Chondrocyte (in vitro differentiated cells): Measurements from ENCODE around the gene SLC27A3. TPM values are rescaled to one million over a fixed set of nuclear protein-coding genes. Genes with fewer than 3 reads are reported as not detected.
A peak's percentile ranks its signal among the peaks of the same experiment; 100 is the strongest.

Source experiments
- DNase-seq: peaks from one replicate; pipeline ENCODE4 v3.0.0; 2021; ENCODE audit warnings: mixed read lengths, low spot score
- H3K27ac Mint-ChIP-seq: one replicate; pipeline ENCODE4 v1.8.0; 2021; ENCODE audit warnings: mild to moderate bottlenecking, moderate library complexity, mixed read lengths; ENCODE audit not compliant: unreplicated experiment
- H3K27me3 Mint-ChIP-seq: 2 replicates; pipeline ENCODE4 v1.8.0; 2021; ENCODE audit warnings: low read depth, mixed read lengths
- H3K36me3 Mint-ChIP-seq: 2 replicates; pipeline ENCODE4 v1.8.0; 2021; ENCODE audit warnings: low read depth, mixed read lengths
- H3K4me1 Mint-ChIP-seq: 2 replicates; pipeline ENCODE4 v1.8.0; 2021; ENCODE audit warnings: low read depth, mild to moderate bottlenecking, mixed read lengths
- H3K4me3 Mint-ChIP-seq: one replicate; pipeline ENCODE4 v1.8.0; 2021; ENCODE audit warnings: mild to moderate bottlenecking, moderate library complexity, mixed read lengths; ENCODE audit not compliant: unreplicated experiment
- H3K9me3 Mint-ChIP-seq: 2 replicates; pipeline ENCODE4 v1.8.0; 2021; ENCODE audit warnings: low read depth, mixed read lengths
- total RNA-seq: library from RNA; stranded (reverse); gene quantifications from 3 replicates; pipeline ENCODE4 v1.2.1, GENCODE V29; 2021
- TF ChIP-seq, protein P1 (sequence below): fragments of 200-600 bp; sonication (generic); IDR thresholded peaks from 2 replicates; pipeline ENCODE4 v1.5.0; 2021; ENCODE audit warnings: antibody characterized with exemption, mild to moderate bottlenecking, moderate library complexity

SLC27A3 gene
- total RNA-seq, 1 donor from 2014 or later: 11.6 TPM

DNA sequence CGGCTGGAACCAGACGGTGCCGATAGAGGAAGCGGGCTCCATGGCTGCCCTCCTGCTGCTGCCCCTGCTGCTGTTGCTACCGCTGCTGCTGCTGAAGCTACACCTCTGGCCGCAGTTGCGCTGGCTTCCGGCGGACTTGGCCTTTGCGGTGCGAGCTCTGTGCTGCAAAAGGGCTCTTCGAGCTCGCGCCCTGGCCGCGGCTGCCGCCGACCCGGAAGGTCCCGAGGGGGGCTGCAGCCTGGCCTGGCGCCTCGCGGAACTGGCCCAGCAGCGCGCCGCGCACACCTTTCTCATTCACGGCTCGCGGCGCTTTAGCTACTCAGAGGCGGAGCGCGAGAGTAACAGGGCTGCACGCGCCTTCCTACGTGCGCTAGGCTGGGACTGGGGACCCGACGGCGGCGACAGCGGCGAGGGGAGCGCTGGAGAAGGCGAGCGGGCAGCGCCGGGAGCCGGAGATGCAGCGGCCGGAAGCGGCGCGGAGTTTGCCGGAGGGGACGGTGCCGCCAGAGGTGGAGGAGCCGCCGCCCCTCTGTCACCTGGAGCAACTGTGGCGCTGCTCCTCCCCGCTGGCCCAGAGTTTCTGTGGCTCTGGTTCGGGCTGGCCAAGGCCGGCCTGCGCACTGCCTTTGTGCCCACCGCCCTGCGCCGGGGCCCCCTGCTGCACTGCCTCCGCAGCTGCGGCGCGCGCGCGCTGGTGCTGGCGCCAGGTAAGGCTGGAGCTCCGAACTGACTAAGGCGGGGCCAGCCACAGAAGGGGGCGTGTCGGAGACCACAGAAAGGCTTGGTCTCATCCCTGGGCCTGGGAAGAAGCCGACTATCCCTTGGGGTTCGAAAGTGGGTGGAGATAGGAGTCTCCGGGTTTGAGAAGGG is 486 bp downstream of the SLC27A3 start:
- TF ChIP-seq, protein P1, sequence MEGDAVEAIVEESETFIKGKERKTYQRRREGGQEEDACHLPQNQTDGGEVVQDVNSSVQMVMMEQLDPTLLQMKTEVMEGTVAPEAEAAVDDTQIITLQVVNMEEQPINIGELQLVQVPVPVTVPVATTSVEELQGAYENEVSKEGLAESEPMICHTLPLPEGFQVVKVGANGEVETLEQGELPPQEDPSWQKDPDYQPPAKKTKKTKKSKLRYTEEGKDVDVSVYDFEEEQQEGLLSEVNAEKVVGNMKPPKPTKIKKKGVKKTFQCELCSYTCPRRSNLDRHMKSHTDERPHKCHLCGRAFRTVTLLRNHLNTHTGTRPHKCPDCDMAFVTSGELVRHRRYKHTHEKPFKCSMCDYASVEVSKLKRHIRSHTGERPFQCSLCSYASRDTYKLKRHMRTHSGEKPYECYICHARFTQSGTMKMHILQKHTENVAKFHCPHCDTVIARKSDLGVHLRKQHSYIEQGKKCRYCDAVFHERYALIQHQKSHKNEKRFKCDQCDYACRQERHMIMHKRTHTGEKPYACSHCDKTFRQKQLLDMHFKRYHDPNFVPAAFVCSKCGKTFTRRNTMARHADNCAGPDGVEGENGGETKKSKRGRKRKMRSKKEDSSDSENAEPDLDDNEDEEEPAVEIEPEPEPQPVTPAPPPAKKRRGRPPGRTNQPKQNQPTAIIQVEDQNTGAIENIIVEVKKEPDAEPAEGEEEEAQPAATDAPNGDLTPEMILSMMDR: peak; percentile 5
- Mint-ChIP-seq H3K36me3 (peaks cover 2% of the 10 kb centered on the region), H3K27me3 (no peaks in the 10 kb centered on the region), H3K27ac (no peak overlapping the region), H3K4me1 (peaks cover 23% of the 10 kb centered on the region), H3K4me3 (peak overlapping the region; percentile 74), H3K9me3 (no peaks in the 10 kb centered on the region)
- DNase-seq: peak; percentile 75

DNA sequence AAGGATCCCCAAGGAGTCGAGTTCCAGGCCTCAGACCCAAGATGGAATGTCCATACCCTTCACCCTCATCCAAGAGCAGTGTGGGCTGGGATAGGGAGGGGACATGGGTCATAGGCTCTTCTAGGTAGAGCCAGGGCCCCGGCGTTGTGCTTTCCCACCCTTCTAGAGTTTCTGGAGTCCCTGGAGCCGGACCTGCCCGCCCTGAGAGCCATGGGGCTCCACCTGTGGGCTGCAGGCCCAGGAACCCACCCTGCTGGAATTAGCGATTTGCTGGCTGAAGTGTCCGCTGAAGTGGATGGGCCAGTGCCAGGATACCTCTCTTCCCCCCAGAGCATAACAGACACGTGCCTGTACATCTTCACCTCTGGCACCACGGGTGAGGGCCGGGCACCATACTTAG is 1.1 kb downstream of the SLC27A3 start:
- peak; percentile 61 for DNase-seq
- peaks cover 2% of the 10 kb centered on the region for H3K36me3 Mint-ChIP-seq
- H3K4me3 Mint-ChIP-seq: peak overlapping the region; percentile 46
- no peaks in the 10 kb centered on the region for H3K9me3 Mint-ChIP-seq
- TF ChIP-seq, protein P1: no peak
- no peaks in the 10 kb centered on the region for H3K27me3 Mint-ChIP-seq
- H3K4me1 Mint-ChIP-seq: peaks cover 23% of the 10 kb centered on the region
- no peak overlapping the region for H3K27ac Mint-ChIP-seq

DNA sequence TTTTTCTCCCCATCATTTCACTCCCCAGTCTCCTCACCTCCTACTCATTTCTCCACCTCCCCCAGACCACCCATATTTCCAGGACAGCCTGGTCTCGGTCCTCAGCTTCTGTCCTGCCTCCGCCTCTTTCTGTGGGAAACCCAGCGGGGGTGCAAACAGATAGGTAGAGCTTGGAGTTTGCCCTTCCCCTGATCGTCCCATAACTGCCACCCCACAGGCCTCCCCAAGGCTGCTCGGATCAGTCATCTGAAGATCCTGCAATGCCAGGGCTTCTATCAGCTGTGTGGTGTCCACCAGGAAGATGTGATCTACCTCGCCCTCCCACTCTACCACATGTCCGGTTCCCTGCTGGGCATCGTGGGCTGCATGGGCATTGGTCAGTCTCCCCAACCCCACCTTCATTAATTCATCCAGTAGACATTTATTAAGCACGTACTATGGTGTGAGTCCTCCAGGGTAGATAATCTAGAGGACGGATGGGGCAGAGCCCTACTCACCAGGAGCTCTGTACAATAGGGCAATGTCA is 1.7 kb downstream of the SLC27A3 start:
- Mint-ChIP-seq H3K27me3 (no peaks in the 10 kb centered on the region), H3K36me3 (peaks cover 2% of the 10 kb centered on the region), H3K4me3 (peak overlapping the region; percentile 36), H3K27ac (no peak overlapping the region), H3K4me1 (peaks cover 23% of the 10 kb centered on the region), H3K9me3 (no peaks in the 10 kb centered on the region)
- peak; percentile 54 for DNase-seq
- TF ChIP-seq, protein P1: no peak

DNA sequence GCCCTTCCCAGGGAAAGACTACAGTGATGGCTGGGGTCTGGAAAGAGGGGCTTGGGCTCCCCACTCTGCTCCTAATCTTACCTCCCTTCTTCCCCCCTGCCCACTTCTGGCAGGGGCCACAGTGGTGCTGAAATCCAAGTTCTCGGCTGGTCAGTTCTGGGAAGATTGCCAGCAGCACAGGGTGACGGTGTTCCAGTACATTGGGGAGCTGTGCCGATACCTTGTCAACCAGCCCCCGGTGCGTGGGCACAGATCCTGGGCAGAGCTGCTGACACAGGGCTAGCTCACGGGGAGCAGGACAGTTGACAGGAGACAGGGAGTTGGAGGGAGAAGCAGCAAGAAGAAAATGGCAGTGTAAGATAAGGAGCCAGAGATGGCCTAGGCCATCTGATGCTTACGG is 2.4 kb downstream of the SLC27A3 start:
- peaks cover 23% of the 10 kb centered on the region for H3K4me1 Mint-ChIP-seq
- no peak overlapping the region for H3K4me3 Mint-ChIP-seq
- no peak overlapping the region for H3K27ac Mint-ChIP-seq
- TF ChIP-seq, protein P1: no peak
- no peaks in the 10 kb centered on the region for H3K27me3 Mint-ChIP-seq
- H3K36me3 Mint-ChIP-seq: peaks cover 2% of the 10 kb centered on the region
- peak; percentile 82 for DNase-seq
- H3K9me3 Mint-ChIP-seq: no peaks in the 10 kb centered on the region

DNA sequence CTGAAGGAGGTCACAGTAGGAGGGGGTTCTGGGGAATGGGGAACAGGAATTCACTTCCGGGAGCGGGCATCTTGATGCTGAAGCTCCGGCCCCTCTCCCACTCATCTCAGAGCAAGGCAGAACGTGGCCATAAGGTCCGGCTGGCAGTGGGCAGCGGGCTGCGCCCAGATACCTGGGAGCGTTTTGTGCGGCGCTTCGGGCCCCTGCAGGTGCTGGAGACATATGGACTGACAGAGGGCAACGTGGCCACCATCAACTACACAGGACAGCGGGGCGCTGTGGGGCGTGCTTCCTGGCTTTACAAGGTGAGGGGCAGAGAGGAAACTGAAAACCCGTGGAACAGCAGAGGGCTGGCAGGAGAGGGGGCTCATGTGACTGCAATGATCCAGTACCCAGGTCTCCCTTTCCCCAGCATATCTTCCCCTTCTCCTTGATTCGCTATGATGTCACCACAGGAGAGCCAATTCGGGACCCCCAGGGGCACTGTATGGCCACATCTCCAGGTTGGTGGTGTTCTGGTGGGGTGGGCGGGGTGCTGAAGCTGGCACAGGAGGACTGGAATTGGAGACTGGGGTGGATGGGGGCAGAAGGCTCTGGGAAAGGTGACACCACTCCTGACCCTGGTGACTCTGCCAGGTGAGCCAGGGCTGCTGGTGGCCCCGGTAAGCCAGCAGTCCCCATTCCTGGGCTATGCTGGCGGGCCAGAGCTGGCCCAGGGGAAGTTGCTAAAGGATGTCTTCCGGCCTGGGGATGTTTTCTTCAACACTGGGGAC is 3.0 kb downstream of the SLC27A3 start:
- no peaks in the 10 kb centered on the region for H3K9me3 Mint-ChIP-seq
- DNase-seq: peak; percentile 86
- H3K27me3 Mint-ChIP-seq: no peaks in the 10 kb centered on the region
- TF ChIP-seq, protein P1: no peak
- H3K4me1 Mint-ChIP-seq: peaks cover 28% of the 10 kb centered on the region
- no peaks in the 10 kb centered on the region for H3K36me3 Mint-ChIP-seq
- no peak overlapping the region for H3K27ac Mint-ChIP-seq
- no peak overlapping the region for H3K4me3 Mint-ChIP-seq
